NCI-H1048 (cell line): Measurements from ENCODE around the gene FAM13A.
A peak's percentile ranks its signal among the peaks of the same experiment; 100 is the strongest.

ENCODE experiments used
- DNase-seq: peaks from one replicate; lab custom pipeline; 2025; lab: John Stamatoyannopoulos, UW

The FAM13A gene

GRCh38 chr4:88810325-88810724 is 246.7 kb downstream of the FAM13A start:
- DNase-seq = no peak

- no peak for DNase-seq
Measured at GRCh38 chr4:88809576-88810219, 247.3 kb downstream of the FAM13A start.

- DNase-seq = no peak
Measured at GRCh38 chr4:88809101-88809500, 247.9 kb downstream of the FAM13A start.

- no peak for DNase-seq
Measured at GRCh38 chr4:88807499-88807898, 249.5 kb downstream of the FAM13A start.

- no peak for DNase-seq
Measured at GRCh38 chr4:88804234-88804633, 252.8 kb downstream of the FAM13A start.

- DNase-seq = no peak
Measured at GRCh38 chr4:88803600-88804096, 253.3 kb downstream of the FAM13A start.

GRCh38 chr4:88802585-88803286 is 254.2 kb downstream of the FAM13A start:
- DNase-seq = no peak

GRCh38 chr4:88802138-88802537 is 254.8 kb downstream of the FAM13A start:
- no peak for DNase-seq

- no peak for DNase-seq
Measured at GRCh38 chr4:88799900-88800299, 257.1 kb downstream of the FAM13A start.

- DNase-seq = no peak
Measured at GRCh38 chr4:88797725-88798124, 259.3 kb downstream of the FAM13A start.

GRCh38 chr4:88796545-88796944 is 260.4 kb downstream of the FAM13A start:
- DNase-seq = no peak

- DNase-seq = no peak
Measured at GRCh38 chr4:88794952-88795351, 262.0 kb downstream of the FAM13A start.

GRCh38 chr4:88794087-88794690 is 262.8 kb downstream of the FAM13A start:
- DNase-seq = no peak

- DNase-seq = no peak
Measured at GRCh38 chr4:88793475-88793874, 263.5 kb downstream of the FAM13A start.

GRCh38 chr4:88792821-88793220 is 264.2 kb downstream of the FAM13A start:
- no peak for DNase-seq

- no peak for DNase-seq
Measured at GRCh38 chr4:88792268-88792781, 264.7 kb downstream of the FAM13A start.

GRCh38 chr4:88791274-88791673 is 265.7 kb downstream of the FAM13A start:
- no peak for DNase-seq

- DNase-seq = no peak
Measured at GRCh38 chr4:88788895-88789294, 268.1 kb downstream of the FAM13A start.

GRCh38 chr4:88788424-88788823 is 268.6 kb downstream of the FAM13A start:
- DNase-seq = no peak

GRCh38 chr4:88786011-88786410 is 271.0 kb downstream of the FAM13A start:
- no peak for DNase-seq

GRCh38 chr4:88780389-88780788 is 276.6 kb downstream of the FAM13A start:
- DNase-seq = no peak

GRCh38 chr4:88779431-88779830 is 277.6 kb downstream of the FAM13A start:
- peak; percentile 52 for DNase-seq

- DNase-seq = no peak
Measured at GRCh38 chr4:88775529-88775928, 281.5 kb downstream of the FAM13A start.
